SK-N-MC (cell line): Measurements from ENCODE around the gene IRF3.

Source experiments
- EZH2 ChIP-seq: fragments of 200-600 bp; sonication (generic); IDR thresholded peaks from one replicate; pipeline ENCODE4 v1.6.1; 2017; ENCODE audit warnings: antibody characterized with exemption
- POLR2AphosphoS5 ChIP-seq: IDR thresholded peaks from 2 replicates; pipeline ENCODE4 v1.6.1; 2012; ENCODE audit warnings: mild to moderate bottlenecking, low read depth, low read length, borderline replicate concordance

- TF ChIP-seq EZH2, result no peak
- no peak for TF ChIP-seq POLR2AphosphoS5
These were observed 12.8 kb downstream of the IRF3 start for GRCh38 chr19:49652551-49653465.
